AG08396 (cell line): Measurements from ENCODE around the gene XPO1.
"Not testable (repeated sequence)": the region's sequence is repeated elsewhere in the genome, so short reads cannot be mapped to it uniquely, and the experiment has no call there.

Experiments
- DNase-seq: peaks from one replicate; pipeline ENCODE4 v3.0.0; 2012; ENCODE audit warnings: low spot score, mixed read lengths

Gene XPO1

GRCh38 chr2:61538200-61538919 lies at the start of gene XPO1:
TSS of gene XPO1 (minus strand) at chr2:61538356. CDS start at chr2:61533897, 4,459 bp downstream.
- DNase-seq = peak; percentile 99

- not testable (repeated sequence) for DNase-seq
Observed at GRCh38 chr2:61586928-61587327, 48.8 kb upstream of the XPO1 start.

GRCh38 chr2:61585383-61585782 lies 47.2 kb upstream of the XPO1 start:
- no peak for DNase-seq

- DNase-seq = not testable (repeated sequence)
Observed at GRCh38 chr2:61584368-61584767, 46.2 kb upstream of the XPO1 start.

- DNase-seq = no peak
Observed at GRCh38 chr2:61582165-61582564, 44.0 kb upstream of the XPO1 start.

- DNase-seq = no peak
Observed at GRCh38 chr2:61581716-61582115, 43.6 kb upstream of the XPO1 start.

GRCh38 chr2:61575447-61575859 lies 37.3 kb upstream of the XPO1 start:
- DNase-seq = no peak

GRCh38 chr2:61566566-61566965 lies 28.4 kb upstream of the XPO1 start:
- no peak for DNase-seq

GRCh38 chr2:61562615-61563014 lies 24.5 kb upstream of the XPO1 start:
- no peak for DNase-seq

GRCh38 chr2:61558160-61558559 lies 20.0 kb upstream of the XPO1 start:
- DNase-seq = no peak

- no peak for DNase-seq
Observed at GRCh38 chr2:61557381-61557780, 19.2 kb upstream of the XPO1 start.

GRCh38 chr2:61554604-61555003 lies 16.4 kb upstream of the XPO1 start:
- no peak for DNase-seq

- no peak for DNase-seq
Observed at GRCh38 chr2:61550375-61551209, 12.4 kb upstream of the XPO1 start.

- no peak for DNase-seq
Observed at GRCh38 chr2:61549546-61549945, 11.4 kb upstream of the XPO1 start.

- no peak for DNase-seq
Observed at GRCh38 chr2:61543062-61543461, 4.9 kb upstream of the XPO1 start.

GRCh38 chr2:61540167-61540566 lies 2.0 kb upstream of the XPO1 start:
- not testable (repeated sequence) for DNase-seq

GRCh38 chr2:61538920-61539520 lies 864 bp upstream of the XPO1 start:
- peak; percentile 8 for DNase-seq

GRCh38 chr2:61537950-61538199 lies 281 bp downstream of the XPO1 start:
- DNase-seq = no peak

- peak; percentile 18 for DNase-seq
Observed at GRCh38 chr2:61537277-61537949, 743 bp downstream of the XPO1 start.

- peak; percentile 73 for DNase-seq
Observed at GRCh38 chr2:61536572-61537276, 1.4 kb downstream of the XPO1 start.

- DNase-seq = no peak
Observed at GRCh38 chr2:61536180-61536571, 2.0 kb downstream of the XPO1 start.

GRCh38 chr2:61535449-61535848 lies 2.7 kb downstream of the XPO1 start:
- no peak for DNase-seq
